Neural cell (in vitro differentiated cells): ENCODE data around the gene YPEL4. TPM values are rescaled to one million over a fixed set of nuclear protein-coding genes. Genes with fewer than 3 reads are reported as not detected.

ENCODE experiments used
- H2AFZ ChIP-seq: fragments of 200-600, 300-800 bp; sonication (generic), shearing (Covaris generic); 2 replicates; pipeline ENCODE4 v1.6.0; 2014; ENCODE audit warnings: low read depth, mild to moderate bottlenecking, antibody characterized with exemption, low read length, moderate library complexity
- H3F3A ChIP-seq: fragments of 200-600 bp; shearing (Covaris generic); 2 replicates; pipeline ENCODE4 v1.6.1; 2016; ENCODE audit warnings: mild to moderate bottlenecking, moderate library complexity, mixed read lengths, antibody characterized with exemption, low read length; ENCODE audit not compliant: insufficient read depth, poor library complexity, severe bottlenecking
- H3K27ac ChIP-seq: fragments of 200-600, 300-800 bp; sonication (generic), shearing (Covaris generic); 2 replicates; pipeline ENCODE4 v1.5.1; 2014; ENCODE audit warnings: mild to moderate bottlenecking, low read length, moderate library complexity
- H3K27me3 ChIP-seq: fragments of 300-800, 200-600 bp; sonication (generic), shearing (Covaris generic); 2 replicates; pipeline ENCODE4 v1.6.0; 2014; ENCODE audit warnings: mild to moderate bottlenecking, low read depth, low read length, moderate library complexity; ENCODE audit not compliant: insufficient read depth
- H3K36me3 ChIP-seq: fragments of 300-800, 200-600 bp; sonication (generic), shearing (Covaris generic); 2 replicates; pipeline ENCODE4 v1.5.1; 2014; ENCODE audit warnings: mild to moderate bottlenecking, antibody characterized with exemption, low read length, moderate library complexity; ENCODE audit not compliant: insufficient read depth
- H3K4me2 ChIP-seq: fragments of 300-800, 200-600 bp; sonication (generic), shearing (Covaris generic); 2 replicates; pipeline ENCODE4 v1.6.0; 2014; ENCODE audit warnings: mild to moderate bottlenecking, low read length
- H3K4me3 ChIP-seq: fragments of 300-800, 200-600 bp; sonication (generic), shearing (Covaris generic); 2 replicates; pipeline ENCODE4 v1.5.1; 2014; ENCODE audit warnings: mild to moderate bottlenecking, low read length, moderate library complexity
- H3K79me2 ChIP-seq: fragments of 200-600 bp; shearing (Covaris generic); replicated peaks from 2 replicates; pipeline ENCODE4 v1.6.0; 2014; ENCODE audit warnings: mild to moderate bottlenecking, low read length, moderate library complexity; ENCODE audit not compliant: insufficient read depth
- H3K9ac ChIP-seq: fragments of 300-800, 200-600 bp; sonication (generic), shearing (Covaris generic); 2 replicates; pipeline ENCODE4 v1.6.1; 2016; ENCODE audit warnings: mild to moderate bottlenecking, low read length, mixed read lengths
- H3K9me2 ChIP-seq: fragments of 200-600 bp; shearing (Covaris generic); 2 replicates; pipeline ENCODE4 v1.6.1; 2016; ENCODE audit warnings: mild to moderate bottlenecking, low read length, mixed read lengths; ENCODE audit not compliant: insufficient read depth
- H3K9me3 ChIP-seq: fragments of 200-600, 300-800 bp; sonication (generic), shearing (Covaris generic); 2 replicates; pipeline ENCODE4 v1.6.1; 2016; ENCODE audit warnings: mild to moderate bottlenecking, mixed run types, low read length, moderate library complexity, mixed read lengths
- H4K20me1 ChIP-seq: fragments of 200-600 bp; shearing (Covaris generic); 2 replicates; pipeline ENCODE4 v1.6.1; 2016; ENCODE audit warnings: mild to moderate bottlenecking, mixed run types; ENCODE audit not compliant: insufficient read depth
- CTCF ChIP-seq: fragments of 450-650 bp; IDR thresholded peaks from 2 replicates; pipeline ENCODE4 v1.5.1; 2014; ENCODE audit warnings: antibody characterized with exemption, mild to moderate bottlenecking, moderate library complexity; ENCODE audit not compliant: poor library complexity, severe bottlenecking
- EP300 ChIP-seq: fragments of 450-650 bp; conservative IDR thresholded peaks from 2 replicates; pipeline ENCODE4 v1.6.1; 2014; ENCODE audit warnings: antibody characterized with exemption, mild to moderate bottlenecking, moderate library complexity; ENCODE audit not compliant: poor library complexity, severe bottlenecking
- EZH2 ChIP-seq: fragments of 200-600, 300-800 bp; shearing (Covaris generic), sonication (generic); IDR thresholded peaks from 2 replicates; pipeline ENCODE4 v1.6.1; 2014; ENCODE audit warnings: antibody characterized with exemption, low read length, borderline replicate concordance, mild to moderate bottlenecking; ENCODE audit not compliant: insufficient read depth, poor library complexity, severe bottlenecking
- MXI1 ChIP-seq: fragments of 450-650 bp; conservative IDR thresholded peaks from 2 replicates; pipeline ENCODE4 v1.6.1; 2014; ENCODE audit warnings: antibody characterized with exemption, mild to moderate bottlenecking; ENCODE audit not compliant: poor library complexity, severe bottlenecking
- POLR2AphosphoS5 ChIP-seq: IDR thresholded peaks from 2 replicates; pipeline ENCODE4 v1.6.1; 2012
- RAD21 ChIP-seq: fragments of 450-650 bp; conservative IDR thresholded peaks from 2 replicates; pipeline ENCODE4 v1.6.1; 2014; ENCODE audit warnings: antibody characterized with exemption, mild to moderate bottlenecking, moderate library complexity
- REST ChIP-seq: IDR thresholded peaks from 2 replicates; pipeline ENCODE4 v1.6.1; 2012; ENCODE audit warnings: borderline replicate concordance
- SMC3 ChIP-seq: fragments of 450-650 bp; conservative IDR thresholded peaks from 2 replicates; pipeline ENCODE4 v1.6.1; 2014; ENCODE audit warnings: antibody characterized with exemption, mild to moderate bottlenecking, moderate library complexity; ENCODE audit not compliant: poor library complexity
- TAF1 ChIP-seq: IDR thresholded peaks from 2 replicates; pipeline ENCODE4 v1.6.1; 2012; ENCODE audit warnings: low read depth
- polyA plus RNA-seq: library from polyadenylated mRNA; depleted of rRNA; stranded (reverse); fragments of >200 nt; gene quantifications from 2 replicates; pipeline ENCODE4 v1.2.3, GENCODE V29; 2014

YPEL4 gene
- polyA plus RNA-seq, 1 donor from 2014 or later, result 18.4 TPM

GRCh38 chr11:57618438-57618837, 31.3 kb downstream of the YPEL4 start:
- Histone ChIP-seq H3K36me3 (no peaks in the 10 kb centered on the region), H4K20me1 (no peaks in the 10 kb centered on the region), H3K9me2 (no peaks in the 10 kb centered on the region), H3F3A (no peaks in the 10 kb centered on the region), H3K79me2 (no peaks in the 10 kb centered on the region), H3K4me3 (no peak overlapping the region), H3K27me3 (no peaks in the 10 kb centered on the region), H3K9me3 (no peaks in the 10 kb centered on the region), H3K27ac (no peak overlapping the region), H3K9ac (no peak overlapping the region), H2AFZ (no peak overlapping the region), H3K4me2 (no peak overlapping the region)
- no peak for TF ChIP-seq EP300
- no peak for TF ChIP-seq TAF1
- TF ChIP-seq MXI1, result no peak
- no peak for TF ChIP-seq POLR2AphosphoS5
- TF ChIP-seq EZH2, result no peak
- TF ChIP-seq SMC3, result no peak
- no peak for TF ChIP-seq RAD21
- no peak for TF ChIP-seq CTCF
- no peak for TF ChIP-seq REST

- no peaks in the 10 kb centered on the region for H3K9me2 ChIP-seq
- H3K4me3 ChIP-seq, result no peak overlapping the region
- no peaks in the 10 kb centered on the region for H3K36me3 ChIP-seq
- no peaks in the 10 kb centered on the region for H4K20me1 ChIP-seq
- H3F3A ChIP-seq, result no peaks in the 10 kb centered on the region
- TF ChIP-seq MXI1 (no peak), CTCF (no peak), RAD21 (no peak), EP300 (no peak), SMC3 (no peak), POLR2AphosphoS5 (no peak), TAF1 (no peak), REST (no peak), EZH2 (no peak)
- no peak overlapping the region for H3K9ac ChIP-seq
- H3K27me3 ChIP-seq, result no peaks in the 10 kb centered on the region
- H3K9me3 ChIP-seq, result no peaks in the 10 kb centered on the region
- H3K27ac ChIP-seq, result no peak overlapping the region
- H2AFZ ChIP-seq, result no peak overlapping the region
- no peak overlapping the region for H3K4me2 ChIP-seq
- H3K79me2 ChIP-seq, result no peaks in the 10 kb centered on the region
These were observed 33.1 kb downstream of the YPEL4 start for GRCh38 chr11:57616595-57616994.
